WTC11 (cell line): Measurements from ENCODE around the gene CAPRIN1.

Source experiments
- TF ChIP-seq, protein P1 (sequence below): sonication (generic); formaldehyde crosslinking; IDR thresholded peaks from 2 replicates; pipeline ENCODE4 v1.8.0; 2022; ENCODE audit warnings: missing genetic modification reagents
- TF ChIP-seq, protein P2 (sequence below): fragments of 200-600 bp; IDR thresholded peaks from 2 replicates; pipeline ENCODE4 v1.8.0; 2022; ENCODE audit warnings: antibody characterized with exemption
- TF ChIP-seq, protein P3 (sequence below): sonication (generic); formaldehyde crosslinking; IDR thresholded peaks from 2 replicates; pipeline ENCODE4 v1.8.1; 2022; ENCODE audit warnings: low read depth, missing genetic modification reagents, borderline replicate concordance

DNA sequence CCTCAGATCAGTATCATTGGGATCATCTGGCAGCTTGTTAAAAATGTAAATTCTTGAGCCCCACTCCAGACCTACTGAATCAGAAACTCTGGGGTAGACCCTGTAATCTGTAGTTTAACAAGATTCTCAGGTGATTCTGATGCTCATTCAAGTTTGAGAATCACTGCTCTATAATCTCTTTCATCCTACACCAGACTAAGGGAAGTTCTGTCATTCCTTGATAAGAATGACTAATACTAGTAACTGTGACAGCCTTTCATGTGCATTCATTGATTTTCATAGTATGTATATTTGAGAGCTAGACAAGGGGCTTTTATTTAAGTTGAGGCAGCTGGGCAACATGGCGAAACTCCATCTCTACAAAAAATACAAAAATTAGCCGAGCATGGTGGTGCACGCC lies 83.9 kb downstream of the CAPRIN1 start:
- TF ChIP-seq, protein P1, sequence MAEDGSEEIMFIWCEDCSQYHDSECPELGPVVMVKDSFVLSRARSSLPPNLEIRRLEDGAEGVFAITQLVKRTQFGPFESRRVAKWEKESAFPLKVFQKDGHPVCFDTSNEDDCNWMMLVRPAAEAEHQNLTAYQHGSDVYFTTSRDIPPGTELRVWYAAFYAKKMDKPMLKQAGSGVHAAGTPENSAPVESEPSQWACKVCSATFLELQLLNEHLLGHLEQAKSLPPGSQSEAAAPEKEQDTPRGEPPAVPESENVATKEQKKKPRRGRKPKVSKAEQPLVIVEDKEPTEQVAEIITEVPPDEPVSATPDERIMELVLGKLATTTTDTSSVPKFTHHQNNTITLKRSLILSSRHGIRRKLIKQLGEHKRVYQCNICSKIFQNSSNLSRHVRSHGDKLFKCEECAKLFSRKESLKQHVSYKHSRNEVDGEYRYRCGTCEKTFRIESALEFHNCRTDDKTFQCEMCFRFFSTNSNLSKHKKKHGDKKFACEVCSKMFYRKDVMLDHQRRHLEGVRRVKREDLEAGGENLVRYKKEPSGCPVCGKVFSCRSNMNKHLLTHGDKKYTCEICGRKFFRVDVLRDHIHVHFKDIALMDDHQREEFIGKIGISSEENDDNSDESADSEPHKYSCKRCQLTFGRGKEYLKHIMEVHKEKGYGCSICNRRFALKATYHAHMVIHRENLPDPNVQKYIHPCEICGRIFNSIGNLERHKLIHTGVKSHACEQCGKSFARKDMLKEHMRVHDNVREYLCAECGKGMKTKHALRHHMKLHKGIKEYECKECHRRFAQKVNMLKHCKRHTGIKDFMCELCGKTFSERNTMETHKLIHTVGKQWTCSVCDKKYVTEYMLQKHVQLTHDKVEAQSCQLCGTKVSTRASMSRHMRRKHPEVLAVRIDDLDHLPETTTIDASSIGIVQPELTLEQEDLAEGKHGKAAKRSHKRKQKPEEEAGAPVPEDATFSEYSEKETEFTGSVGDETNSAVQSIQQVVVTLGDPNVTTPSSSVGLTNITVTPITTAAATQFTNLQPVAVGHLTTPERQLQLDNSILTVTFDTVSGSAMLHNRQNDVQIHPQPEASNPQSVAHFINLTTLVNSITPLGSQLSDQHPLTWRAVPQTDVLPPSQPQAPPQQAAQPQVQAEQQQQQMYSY (CRISPR knock-in tag) = no peak
- TF ChIP-seq, protein P2, sequence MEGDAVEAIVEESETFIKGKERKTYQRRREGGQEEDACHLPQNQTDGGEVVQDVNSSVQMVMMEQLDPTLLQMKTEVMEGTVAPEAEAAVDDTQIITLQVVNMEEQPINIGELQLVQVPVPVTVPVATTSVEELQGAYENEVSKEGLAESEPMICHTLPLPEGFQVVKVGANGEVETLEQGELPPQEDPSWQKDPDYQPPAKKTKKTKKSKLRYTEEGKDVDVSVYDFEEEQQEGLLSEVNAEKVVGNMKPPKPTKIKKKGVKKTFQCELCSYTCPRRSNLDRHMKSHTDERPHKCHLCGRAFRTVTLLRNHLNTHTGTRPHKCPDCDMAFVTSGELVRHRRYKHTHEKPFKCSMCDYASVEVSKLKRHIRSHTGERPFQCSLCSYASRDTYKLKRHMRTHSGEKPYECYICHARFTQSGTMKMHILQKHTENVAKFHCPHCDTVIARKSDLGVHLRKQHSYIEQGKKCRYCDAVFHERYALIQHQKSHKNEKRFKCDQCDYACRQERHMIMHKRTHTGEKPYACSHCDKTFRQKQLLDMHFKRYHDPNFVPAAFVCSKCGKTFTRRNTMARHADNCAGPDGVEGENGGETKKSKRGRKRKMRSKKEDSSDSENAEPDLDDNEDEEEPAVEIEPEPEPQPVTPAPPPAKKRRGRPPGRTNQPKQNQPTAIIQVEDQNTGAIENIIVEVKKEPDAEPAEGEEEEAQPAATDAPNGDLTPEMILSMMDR = no peak
- TF ChIP-seq, protein P3, sequence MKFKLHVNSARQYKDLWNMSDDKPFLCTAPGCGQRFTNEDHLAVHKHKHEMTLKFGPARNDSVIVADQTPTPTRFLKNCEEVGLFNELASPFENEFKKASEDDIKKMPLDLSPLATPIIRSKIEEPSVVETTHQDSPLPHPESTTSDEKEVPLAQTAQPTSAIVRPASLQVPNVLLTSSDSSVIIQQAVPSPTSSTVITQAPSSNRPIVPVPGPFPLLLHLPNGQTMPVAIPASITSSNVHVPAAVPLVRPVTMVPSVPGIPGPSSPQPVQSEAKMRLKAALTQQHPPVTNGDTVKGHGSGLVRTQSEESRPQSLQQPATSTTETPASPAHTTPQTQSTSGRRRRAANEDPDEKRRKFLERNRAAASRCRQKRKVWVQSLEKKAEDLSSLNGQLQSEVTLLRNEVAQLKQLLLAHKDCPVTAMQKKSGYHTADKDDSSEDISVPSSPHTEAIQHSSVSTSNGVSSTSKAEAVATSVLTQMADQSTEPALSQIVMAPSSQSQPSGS (CRISPR knock-in tag) = no peak
